Measurements from ENCODE around the gene CISD1.

- no peak for TF ChIP-seq CTCF (conservative IDR thresholded peaks at IDR 0.05)
- no peak for TF ChIP-seq EZH2 (IDR thresholded peaks at IDR 0.05; ENCODE audit: low read depth)
Observed at GRCh38 chr10:58275908-58276307, 6.9 kb downstream of the CISD1 start.
